HepG2 (cell line): ENCODE results near the gene PIP4K2B. TPM values are rescaled to one million over a fixed set of nuclear protein-coding genes. Genes with fewer than 3 reads are reported as not detected.
A peak's percentile ranks its signal among the peaks of the same experiment; 100 is the strongest.

Experiments
- CENPX ChIP-seq: sonication (generic); formaldehyde crosslinking; IDR thresholded peaks from 2 replicates; pipeline ENCODE4 v1.9.0; 2021; ENCODE audit warnings: mild to moderate bottlenecking, missing genetic modification reagents, moderate library complexity
- DDIT3 ChIP-seq: sonication (generic); formaldehyde crosslinking; IDR thresholded peaks from 2 replicates; pipeline ENCODE4 v1.4.0; 2020; ENCODE audit warnings: mild to moderate bottlenecking, missing genetic modification reagents
- EED ChIP-seq: sonication (generic); formaldehyde crosslinking; IDR thresholded peaks from 2 replicates; pipeline ENCODE4 v1.5.0; 2020; ENCODE audit warnings: mild to moderate bottlenecking, missing genetic modification reagents
- ELF3 ChIP-seq: IDR thresholded peaks from 2 replicates; pipeline ENCODE4 v1.6.1; 2016; ENCODE audit warnings: missing genetic modification reagents, missing compliant biosample characterization
- GABPB1 ChIP-seq: IDR thresholded peaks from 2 replicates; pipeline ENCODE4 v1.6.1; 2016; ENCODE audit warnings: mild to moderate bottlenecking, missing genetic modification reagents, moderate library complexity, missing compliant biosample characterization
- GATAD1 ChIP-seq: IDR thresholded peaks from 2 replicates; pipeline ENCODE4 v1.6.1; 2016; ENCODE audit warnings: missing genetic modification reagents, missing compliant biosample characterization
- GPN1 ChIP-seq: sonication (generic); formaldehyde crosslinking; IDR thresholded peaks from 2 replicates; pipeline ENCODE4 v1.5.1; 2020; ENCODE audit warnings: missing genetic modification reagents, borderline replicate concordance
- HNF1B ChIP-seq: sonication (generic); formaldehyde crosslinking; IDR thresholded peaks from 2 replicates; pipeline ENCODE4 v1.5.1; 2020; ENCODE audit warnings: mild to moderate bottlenecking, moderate library complexity, missing genetic modification reagents
- HNRNPLL ChIP-seq: fragments of 200-400 bp; formaldehyde crosslinking; IDR thresholded peaks from 2 replicates; pipeline ENCODE4 v1.6.1; 2017; ENCODE audit warnings: mild to moderate bottlenecking, low read depth, low read length; ENCODE audit not compliant: poor library complexity, severe bottlenecking
- KLF15 ChIP-seq: sonication (generic); formaldehyde crosslinking; IDR thresholded peaks from 2 replicates; pipeline ENCODE4 v1.8.1; 2023; ENCODE audit warnings: borderline replicate concordance, mild to moderate bottlenecking, inconsistent platforms, missing genetic modification reagents, mixed read lengths
- SSRP1 ChIP-seq: IDR thresholded peaks from 2 replicates; pipeline ENCODE4 v1.6.1; 2016; ENCODE audit warnings: control low read depth
- TBX2 ChIP-seq: sonication (generic); formaldehyde crosslinking; IDR thresholded peaks from 2 replicates; pipeline ENCODE4 v1.5.0; 2020; ENCODE audit warnings: missing genetic modification reagents, mild to moderate bottlenecking, borderline replicate concordance
- ZBTB2 ChIP-seq: sonication (generic); formaldehyde crosslinking; IDR thresholded peaks from 2 replicates; pipeline ENCODE4 v1.8.0; 2022; ENCODE audit warnings: low read depth, missing genetic modification reagents
- ZFAT ChIP-seq: sonication (generic); formaldehyde crosslinking; conservative IDR thresholded peaks from 2 replicates; pipeline ENCODE4 v1.8.1; 2023; ENCODE audit warnings: missing genetic modification reagents, inconsistent platforms
- ZIK1 ChIP-seq: sonication (generic); formaldehyde crosslinking; IDR thresholded peaks from 2 replicates; pipeline ENCODE4 v1.5.0; 2020; ENCODE audit warnings: mild to moderate bottlenecking, low read depth, missing genetic modification reagents, borderline replicate concordance
- ZKSCAN5 ChIP-seq: sonication (generic); formaldehyde crosslinking; IDR thresholded peaks from 2 replicates; pipeline ENCODE4 v1.5.1; 2020; ENCODE audit warnings: mild to moderate bottlenecking, missing genetic modification reagents
- ZNF10 ChIP-seq: sonication (generic); formaldehyde crosslinking; IDR thresholded peaks from 2 replicates; pipeline ENCODE4 v1.4.0; 2020; ENCODE audit warnings: mild to moderate bottlenecking, low read depth, missing genetic modification reagents, borderline replicate concordance
- ZNF180 ChIP-seq: sonication (generic); formaldehyde crosslinking; IDR thresholded peaks from 2 replicates; pipeline ENCODE4 v1.4.0; 2020; ENCODE audit warnings: low read depth, missing genetic modification reagents, borderline replicate concordance
- ZNF468 ChIP-seq: sonication (generic); formaldehyde crosslinking; IDR thresholded peaks from 2 replicates; pipeline ENCODE4 v1.8.0; 2022; ENCODE audit warnings: mild to moderate bottlenecking, moderate library complexity, missing genetic modification reagents
- ZNF652 ChIP-seq: IDR thresholded peaks from 2 replicates; pipeline ENCODE4 v1.6.1; 2016; ENCODE audit warnings: low read depth, borderline replicate concordance
- polyA plus RNA-seq, 8 experiments: library from polyadenylated mRNA; depleted of rRNA in 3 of 8; stranded (reverse) in 7 of 8; unstranded in 1 of 8; fragments of >200 nt; fragmentation: Illumina TruSeq in 4 of 8; extraction: Trizol in 4 of 8; gene quantifications; 2 replicates each; pipeline versions ENCODE4 v1.2.1 to v1.2.3, GENCODE V29; 2011 to 2016; ENCODE audit warnings: low read depth in 4 of 8, missing spikeins in 1 of 8, mixed read lengths in 1 of 8; ENCODE audit not compliant: insufficient read depth in 1 of 8
- total RNA-seq, 5 experiments: library from RNA; depleted of rRNA; stranded (reverse); fragments of >200 nt; fragmentation: Illumina TruSeq; extraction: Trizol; gene quantifications; 2 replicates each; pipeline ENCODE4 v1.2.3, GENCODE V29; 2016; ENCODE audit warnings: low read depth in 1 of 5
- TF ChIP-seq, protein P1 (sequence below): sonication (generic); formaldehyde crosslinking; IDR thresholded peaks from 2 replicates; pipeline ENCODE4 v1.5.1; 2020; ENCODE audit warnings: missing genetic modification reagents, mild to moderate bottlenecking, borderline replicate concordance

Gene PIP4K2B
- total and polyA plus RNA-seq, 2 of the 13 experiments (the other 11 are each of a cell fraction or from before 2014, with no cell fraction given): 20.4 to 54.0 TPM

DNA sequence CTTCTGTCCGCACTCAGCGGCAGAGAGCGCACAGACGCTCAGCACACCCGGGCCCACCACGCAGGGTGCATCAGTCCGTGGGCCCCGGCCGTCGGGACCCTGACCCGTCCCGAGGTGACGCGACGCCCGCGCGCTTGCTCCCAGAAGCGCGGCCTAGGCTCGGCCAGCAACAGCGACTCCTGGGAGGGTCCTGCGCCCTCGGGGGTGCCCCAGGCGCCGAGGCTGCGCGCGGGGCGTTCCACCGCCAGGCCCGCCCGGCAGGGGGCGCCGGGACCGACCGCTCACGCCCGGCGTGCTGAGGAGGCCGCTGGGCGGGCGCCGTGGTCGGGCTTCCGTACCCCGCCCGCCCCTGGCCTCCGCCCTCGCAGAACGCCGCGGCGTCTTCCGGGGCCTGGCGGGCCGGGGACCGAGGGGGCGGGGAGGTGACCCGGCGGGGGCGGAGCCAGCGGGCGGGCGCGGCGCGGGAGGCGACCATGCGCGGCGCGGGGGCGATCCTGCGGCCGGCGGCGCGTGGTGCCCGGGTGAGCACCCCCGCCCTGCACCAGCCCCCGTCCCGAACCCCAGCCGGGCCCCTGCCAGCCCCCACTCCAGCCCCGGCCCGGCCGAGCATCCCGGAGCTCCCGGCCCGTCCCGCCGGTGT lies 69.3 kb downstream of the PIP4K2B start, which contains the start of gene CISD3 (continued):
- TF ChIP-seq, protein P1, sequence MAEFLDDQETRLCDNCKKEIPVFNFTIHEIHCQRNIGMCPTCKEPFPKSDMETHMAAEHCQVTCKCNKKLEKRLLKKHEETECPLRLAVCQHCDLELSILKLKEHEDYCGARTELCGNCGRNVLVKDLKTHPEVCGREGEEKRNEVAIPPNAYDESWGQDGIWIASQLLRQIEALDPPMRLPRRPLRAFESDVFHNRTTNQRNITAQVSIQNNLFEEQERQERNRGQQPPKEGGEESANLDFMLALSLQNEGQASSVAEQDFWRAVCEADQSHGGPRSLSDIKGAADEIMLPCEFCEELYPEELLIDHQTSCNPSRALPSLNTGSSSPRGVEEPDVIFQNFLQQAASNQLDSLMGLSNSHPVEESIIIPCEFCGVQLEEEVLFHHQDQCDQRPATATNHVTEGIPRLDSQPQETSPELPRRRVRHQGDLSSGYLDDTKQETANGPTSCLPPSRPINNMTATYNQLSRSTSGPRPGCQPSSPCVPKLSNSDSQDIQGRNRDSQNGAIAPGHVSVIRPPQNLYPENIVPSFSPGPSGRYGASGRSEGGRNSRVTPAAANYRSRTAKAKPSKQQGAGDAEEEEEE (CRISPR knock-in tag): no peak
- no peak for TF ChIP-seq ZNF468 (CRISPR knock-in tag)
- no peak for TF ChIP-seq ZNF652 (CRISPR knock-in tag)
- TF ChIP-seq ZBTB2: peak; percentile 97
- TF ChIP-seq ZFAT (CRISPR knock-in tag): no peak
- TF ChIP-seq HNF1B: no peak
- TF ChIP-seq GATAD1: no peak
- TF ChIP-seq KLF15: no peak; the same call in 1 of the 2 replicates
- no peak for TF ChIP-seq ZIK1 (CRISPR knock-in tag)
- TF ChIP-seq ZKSCAN5: no peak
- TF ChIP-seq HNRNPLL: peak; percentile 55
- no peak for TF ChIP-seq SSRP1 (CRISPR knock-in tag)
- TF ChIP-seq CENPX: no peak
- no peak for TF ChIP-seq DDIT3
- no peak for TF ChIP-seq ZNF180
- peak; percentile 62 for TF ChIP-seq EED (CRISPR knock-in tag)
- no peak for TF ChIP-seq ZNF10 (CRISPR knock-in tag)
- peak; percentile 74 for TF ChIP-seq ELF3 (CRISPR knock-in tag)
- no peak for TF ChIP-seq GPN1 (CRISPR knock-in tag)
- peak; percentile 67 for TF ChIP-seq GABPB1 (CRISPR knock-in tag)
- TF ChIP-seq TBX2 (CRISPR knock-in tag): peak; percentile 45; the same call in 1 of the 2 replicates
- TF ChIP-seq, all 625 proteins: peak for 186
